H1 (cell line): Measurements from ENCODE around the gene ASF1B. TPM values are rescaled to one million over a fixed set of nuclear protein-coding genes. Genes with fewer than 3 reads are reported as not detected.

Experiments used
- CTCF ChIA-PET: fragments of 300-600 bp; sonication (Branson Sonifier 250); formaldehyde crosslinking; loops from one replicate; lab custom pipeline; 2021; ENCODE audit not compliant: partially characterized antibody; lab: Charles Lee
- POLR2A ChIA-PET: fragments of 300-600 bp; sonication (Branson Sonifier 250); formaldehyde crosslinking; loops from one replicate; lab custom pipeline; 2021; ENCODE audit warnings: inconsistent platforms; ENCODE audit not compliant: partially characterized antibody; lab: Charles Lee
- DNase-seq, 2 experiments: peaks; one replicate each; pipeline versions ENCODE4 v3.0.0 to v3.0.0-alpha.2; 2010 to 2022; ENCODE audit warnings: low spot score in 2 of 2, low read depth in 1 of 2, mixed read lengths in 1 of 2
- FAIRE-seq: peaks from 2 replicates; lab custom pipeline; 2011; peaks lifted over from hg19 to GRCh38; lab: Jason Lieb, UNC
- H2AFZ ChIP-seq: 2 replicates; pipeline ENCODE4 v1.8.1; 2012; ENCODE audit warnings: low read length, inconsistent platforms
- H2AK5ac ChIP-seq: 2 replicates; pipeline ENCODE4 v1.6.1; 2013; ENCODE audit warnings: low read depth, low read length
- H2BK120ac ChIP-seq: replicated peaks from 2 replicates; pipeline ENCODE3; 2013; ENCODE audit warnings: low read depth, low read length, inconsistent platforms
- H2BK12ac ChIP-seq: 2 replicates; pipeline ENCODE4 v1.6.1; 2013; ENCODE audit warnings: low read depth, low read length
- H2BK15ac ChIP-seq: 2 replicates; pipeline ENCODE4 v1.6.1; 2013; ENCODE audit warnings: low read length
- H2BK20ac ChIP-seq: 2 replicates; pipeline ENCODE4 v1.6.1; 2013; ENCODE audit warnings: low read length
- H2BK5ac ChIP-seq: 2 replicates; pipeline ENCODE4 v1.6.1; 2013; ENCODE audit warnings: low read depth, low read length
- H3K14ac ChIP-seq: 2 replicates; pipeline ENCODE4 v1.6.1; 2013; ENCODE audit warnings: inconsistent platforms; ENCODE audit not compliant: insufficient read length
- H3K18ac ChIP-seq: 2 replicates; pipeline ENCODE4 v1.6.1; 2013; ENCODE audit warnings: low read length; ENCODE audit errors: extremely low read depth
- H3K23ac ChIP-seq: 2 replicates; pipeline ENCODE4 v1.6.1; 2013; ENCODE audit warnings: inconsistent platforms; ENCODE audit not compliant: insufficient read length
- H3K23me2 ChIP-seq: 2 replicates; pipeline ENCODE4 v1.6.1; 2013; ENCODE audit warnings: low read depth, low read length
- H3K27ac ChIP-seq: 2 replicates; pipeline ENCODE4 v1.6.1; 2011; ENCODE audit warnings: low read depth, low read length, inconsistent platforms
- H3K27me3 ChIP-seq, 4 experiments: replicated peaks in 1 of 4; 1 replicate in 1 of 4; 2 replicates in 3 of 4; pipeline versions ENCODE4 v1.6.1 to v1.8.1; 2011 to 2013; ENCODE audit warnings: low read length in 3 of 4, mild to moderate bottlenecking in 3 of 4, inconsistent platforms in 2 of 4, mixed read lengths in 2 of 4, moderate library complexity in 1 of 4; ENCODE audit not compliant: control insufficient read depth in 3 of 4, insufficient read depth in 3 of 4; ENCODE audit errors: extremely low read depth in 1 of 4
- H3K36me3 ChIP-seq, 4 experiments: 2 replicates each; pipeline versions ENCODE4 v1.6.1 to v1.8.1; 2011 to 2013; ENCODE audit warnings: mild to moderate bottlenecking in 4 of 4, low read length in 3 of 4, moderate library complexity in 2 of 4, control low read depth in 1 of 4, inconsistent platforms in 1 of 4; ENCODE audit not compliant: insufficient read depth in 4 of 4, control insufficient read depth in 2 of 4
- H3K4ac ChIP-seq: replicated peaks from 2 replicates; pipeline ENCODE3; 2013; ENCODE audit warnings: low read length, low read depth, mixed read lengths, inconsistent platforms; ENCODE audit not compliant: insufficient read length
- H3K4me1 ChIP-seq, 4 experiments: replicated peaks in 1 of 4; 1 replicate in 1 of 4; 2 replicates in 3 of 4; pipeline versions ENCODE4 v1.6.1 to v1.8.1; 2011 to 2013; ENCODE audit warnings: low read length in 3 of 4, inconsistent platforms in 2 of 4, mixed read lengths in 1 of 4; ENCODE audit not compliant: insufficient read depth in 4 of 4, control insufficient read depth in 3 of 4
- H3K4me2 ChIP-seq, 2 experiments: 2 replicates each; pipeline versions ENCODE4 v1.6.1 to v1.8.1; 2011 to 2013; ENCODE audit warnings: low read depth in 2 of 2, low read length in 2 of 2, control low read depth in 1 of 2, inconsistent platforms in 1 of 2, mild to moderate bottlenecking in 1 of 2; ENCODE audit not compliant: insufficient read depth in 1 of 2
- H3K4me3 ChIP-seq, 4 experiments: fragments of 200-600, 300-600 bp in 1 of 4; sonication (generic), shearing (Covaris generic), sonication (Bioruptor Twin) in 1 of 4; 2 replicates each; pipeline versions ENCODE4 v1.5.1 to v1.8.1; 2011 to 2016; ENCODE audit warnings: low read length in 4 of 4, low read depth in 3 of 4, control low read depth in 2 of 4, inconsistent platforms in 2 of 4, mild to moderate bottlenecking in 2 of 4, mixed read lengths in 1 of 4, moderate library complexity in 1 of 4; ENCODE audit not compliant: insufficient read depth in 2 of 4; ENCODE audit errors: extremely low read depth in 1 of 4
- H3K56ac ChIP-seq: replicated peaks from 2 replicates; pipeline ENCODE3; 2013; ENCODE audit warnings: low read depth, mild to moderate bottlenecking, mixed read lengths, low read length, inconsistent platforms; ENCODE audit not compliant: insufficient read length
- H3K79me1 ChIP-seq: 2 replicates; pipeline ENCODE4 v1.6.1; 2013; ENCODE audit warnings: low read depth, low read length, control low read depth
- H3K79me2 ChIP-seq, 2 experiments: 2 replicates each; pipeline versions ENCODE4 v1.6.1 to v1.8.1; 2012 to 2013; ENCODE audit warnings: low read length in 2 of 2, mild to moderate bottlenecking in 2 of 2, inconsistent platforms in 1 of 2; ENCODE audit not compliant: insufficient read depth in 2 of 2, control insufficient read depth in 1 of 2
- H3K9ac ChIP-seq, 4 experiments: replicated peaks in 1 of 4; 1 replicate in 1 of 4; 2 replicates in 3 of 4; pipeline versions ENCODE4 v1.6.1 to v1.8.1; 2011 to 2013; ENCODE audit warnings: low read depth in 3 of 4, low read length in 3 of 4, control low read depth in 2 of 4, mild to moderate bottlenecking in 2 of 4, moderate library complexity in 2 of 4, inconsistent platforms in 1 of 4; ENCODE audit errors: extremely low read depth in 1 of 4
- H3K9me3 ChIP-seq, 2 experiments: 2 replicates each; pipeline versions ENCODE4 v1.6.1 to v1.8.1; 2012 to 2013; ENCODE audit warnings: mild to moderate bottlenecking in 2 of 2, moderate library complexity in 2 of 2, control low read depth in 1 of 2, inconsistent platforms in 1 of 2, low read depth in 1 of 2, low read length in 1 of 2, mixed read lengths in 1 of 2; ENCODE audit not compliant: insufficient read depth in 2 of 2
- H4K20me1 ChIP-seq, 2 experiments: replicated peaks in 1 of 2; 2 replicates each; pipeline versions ENCODE3 to v1.8.1; 2011 to 2013; ENCODE audit warnings: inconsistent platforms in 2 of 2, low read length in 2 of 2, mild to moderate bottlenecking in 1 of 2; ENCODE audit not compliant: insufficient read depth in 2 of 2, control insufficient read depth in 1 of 2
- H4K5ac ChIP-seq: 2 replicates; pipeline ENCODE4 v1.6.1; 2013; ENCODE audit warnings: low read length, low read depth, mixed read lengths, inconsistent platforms; ENCODE audit not compliant: insufficient read length
- H4K8ac ChIP-seq: 2 replicates; pipeline ENCODE4 v1.8.0; 2013; ENCODE audit warnings: mild to moderate bottlenecking, moderate library complexity, low read length, inconsistent platforms; ENCODE audit not compliant: insufficient read depth; ENCODE audit errors: extremely low read depth
- H4K91ac ChIP-seq: replicated peaks from 2 replicates; pipeline ENCODE3; 2013; ENCODE audit warnings: low read length, mixed read lengths, inconsistent platforms; ENCODE audit not compliant: insufficient read length
- BCL11A ChIP-seq, 2 experiments: IDR thresholded peaks; one replicate each; pipeline ENCODE4 v1.6.1; 2011; ENCODE audit warnings: low read depth in 2 of 2, low read length in 2 of 2, mild to moderate bottlenecking in 2 of 2
- BRCA1 ChIP-seq: IDR thresholded peaks from 2 replicates; pipeline ENCODE4 v1.6.1; 2012; ENCODE audit warnings: low read depth, low read length, improper control_type of control experiment
- CEBPB ChIP-seq: IDR thresholded peaks from 2 replicates; pipeline ENCODE4 v1.6.1; 2012; ENCODE audit warnings: low read depth, low read length
- EGR1 ChIP-seq: IDR thresholded peaks from 2 replicates; pipeline ENCODE4 v1.6.1; 2011; ENCODE audit warnings: low read depth, low read length, borderline replicate concordance
- EZH2 ChIP-seq: fragments of 200-600 bp; sonication (generic); IDR thresholded peaks from 2 replicates; pipeline ENCODE4 v1.7.1; 2012; ENCODE audit warnings: low read depth, mild to moderate bottlenecking, moderate library complexity, low read length, inconsistent platforms; ENCODE audit not compliant: severe bottlenecking
- FOSL1 ChIP-seq: IDR thresholded peaks from 2 replicates; pipeline ENCODE4 v1.6.1; 2011; ENCODE audit warnings: mild to moderate bottlenecking, low read depth, low read length, moderate library complexity; ENCODE audit not compliant: insufficient read depth
- HDAC6 ChIP-seq: IDR thresholded peaks from one replicate; pipeline ENCODE4 v1.7.1; 2012; ENCODE audit warnings: low read depth, mild to moderate bottlenecking, inconsistent platforms, low read length, moderate library complexity
- KDM1A ChIP-seq: fragments of 200-600, 300-600 bp; sonication (generic); IDR thresholded peaks from 2 replicates; pipeline ENCODE4 v1.7.1; 2016; ENCODE audit warnings: mild to moderate bottlenecking, low read length, borderline replicate concordance
- NRF1 ChIP-seq: IDR thresholded peaks from 2 replicates; pipeline ENCODE4 v1.6.1; 2011; ENCODE audit warnings: mild to moderate bottlenecking, low read depth, low read length, improper control_type of control experiment
- SIX5 ChIP-seq: IDR thresholded peaks from 2 replicates; pipeline ENCODE4 v1.6.1; 2011; ENCODE audit warnings: mild to moderate bottlenecking, low read depth, low read length
- TAF1 ChIP-seq: IDR thresholded peaks from 2 replicates; pipeline ENCODE4 v1.6.1; 2011; ENCODE audit warnings: mild to moderate bottlenecking, low read depth, low read length
- TBP ChIP-seq: IDR thresholded peaks from 2 replicates; pipeline ENCODE4 v1.6.1; 2011; ENCODE audit warnings: low read depth, low read length, improper control_type of control experiment
- TCF12 ChIP-seq: IDR thresholded peaks from 2 replicates; pipeline ENCODE4 v1.6.1; 2011; ENCODE audit warnings: low read depth, mild to moderate bottlenecking, low read length
- WGBS, 2 experiments: shearing (Covaris generic) in 1 of 2; methylation state at CpG; one replicate each; pipeline versions ENCODE4 v1.1.6 to v1.1.7; 2013 to 2015; ENCODE audit warnings: low lambda C conversion rate in 2 of 2, mixed read lengths in 2 of 2, inconsistent platforms in 1 of 2, low coverage in 1 of 2, missing lambda C conversion rate in 1 of 2; ENCODE audit not compliant: insufficient replicate concordance in 2 of 2, insufficient coverage in 1 of 2, insufficient read length in 1 of 2; ENCODE audit errors: extremely low coverage in 1 of 2, missing lambda C conversion rate in 1 of 2; 5-methylcytosine and 5-hydroxymethylcytosine counted together
- polyA plus RNA-seq, 7 experiments: library from polyadenylated mRNA; depleted of rRNA in 3 of 7; stranded (reverse) in 5 of 7; unstranded in 2 of 7; fragments of >200 nt in 5 of 7; fragments of 200-250 nt in 2 of 7; gene quantifications; 1 replicate in 5 of 7; 2 replicates in 1 of 7; 4 replicates in 1 of 7; pipeline versions ENCODE4 v1.2.1 to v1.2.3, GENCODE V29; 2011 to 2013; ENCODE audit warnings: missing spikeins in 2 of 7, mixed read lengths in 2 of 7
- total RNA-seq: library from RNA; stranded (reverse); fragmentation: NEBNext Ultra II Directional; extraction: Animal tissue kit (Norgen Biotek cat#: 25700); gene quantifications from 2 replicates; pipeline ENCODE4 v1.2.1, GENCODE V29; 2021

Gene ASF1B
- total and polyA plus RNA-seq, 2 of the 8 experiments (the other 6 are each of a cell fraction or from before 2014, with no cell fraction given): 32.6 to 59.2 TPM

GRCh38 chr19:14119644-14120496, 16.5 kb downstream of the ASF1B start:
- Histone ChIP-seq H3K79me2 (0 out of 4 replicates have a peak, but pooled peaks cover 0 to 3% of the 10 kb centered on the region in 2 experiments), H3K23me2 (peaks cover 8% of the 10 kb centered on the region), H3K9me3 (no peaks in the 10 kb centered on the region), H2AK5ac (no peak overlapping the region), H3K36me3 (peaks cover 0 to 17% (median 7%) of the 10 kb centered on the region in 4 experiments; a peak in 6 of 8 replicates), H3K79me1 (no peaks in the 10 kb centered on the region; the same call in 1 of the 2 replicates), H2BK120ac (no peak overlapping the region), H3K18ac (no peak overlapping the region), H3K14ac (no peak overlapping the region), H3K4me2 (no peak overlapping the region), H2BK15ac (no peak overlapping the region), H4K5ac (no peak overlapping the region), H3K4me1 (peaks cover 6 to 16% (median 9%) of the 10 kb centered on the region in 4 experiments; a peak in 6 of 7 replicates), H3K27ac (no peak overlapping the region), H4K91ac (no peak overlapping the region), H3K27me3 (no peaks in the 10 kb centered on the region; a peak in 2 of 7 replicates), H3K23ac (no peak overlapping the region), H3K4me3 (no peak overlapping the region), H4K20me1 (peaks cover 5 to 19% of the 10 kb centered on the region in 2 experiments), H3K9ac (no peak overlapping the region), H2AFZ (no peak overlapping the region), H2BK5ac (no peak overlapping the region), H3K4ac (no peak overlapping the region), H2BK20ac (no peak overlapping the region), H4K8ac (no peak overlapping the region), H3K56ac (no peak overlapping the region), H2BK12ac (no peak overlapping the region)
- FAIRE-seq: no peak
- TF ChIP-seq BRCA1 (no peak), EGR1 (no peak), SIX5 (no peak), HDAC6 (no peak), CEBPB (no peak), TBP (no peak), TCF12 (no peak), KDM1A (no peak), NRF1 (no peak), BCL11A (IDR thresholded peaks at IDR 0.05; ENCODE audit: low read depth in 2 of 2, low read length in 2 of 2) (no peak), TAF1 (no peak), FOSL1 (no peak), EZH2 (no peak)
- ChIA-PET CTCF (interaction anchor here (1.4 kb wide), 1 partner anchor 17 kb away, joined by 5 read pairs; the partner anchor contains the start of gene ASF1B), POLR2A (interaction anchor here (1.1 to 11.0 kb wide), 6 partner anchors 10 to 160 kb away, joined by 3 to 109 read pairs (median 5); partner anchors contain the start of gene ASF1B)
- WGBS, 2 experiments: 86% methylated on average over 7 of the region's 7 CpGs; no CpG with 5 or more reads in 1 of the 2 experiments
- DNase-seq: no peak
